Endodermal cell (in vitro differentiated cells): ENCODE measurements around the gene BEND6. TPM values are rescaled to one million over a fixed set of nuclear protein-coding genes. Genes with fewer than 3 reads are reported as not detected.

Source experiments
- DNase-seq: peaks from one replicate; pipeline ENCODE4 v3.0.0-alpha.2; 2017
- H3K27ac ChIP-seq: 2 replicates; pipeline ENCODE4 v1.5.1; 2013; ENCODE audit warnings: mild to moderate bottlenecking, low read depth, low read length, moderate library complexity
- H3K27me3 ChIP-seq: 2 replicates; pipeline ENCODE4 v1.6.1; 2013; ENCODE audit warnings: mild to moderate bottlenecking, low read length, moderate library complexity; ENCODE audit not compliant: insufficient read depth, control insufficient read depth, poor library complexity, severe bottlenecking
- H3K36me3 ChIP-seq: 2 replicates; pipeline ENCODE4 v1.7.0; 2013; ENCODE audit warnings: mild to moderate bottlenecking, low read length, moderate library complexity; ENCODE audit not compliant: control insufficient read depth, insufficient read depth
- H3K4me1 ChIP-seq: one replicate; pipeline ENCODE4 v1.7.0; 2013; ENCODE audit warnings: low read length; ENCODE audit not compliant: control insufficient read depth, insufficient read depth
- H3K4me3 ChIP-seq: 2 replicates; pipeline ENCODE4 v1.5.1; 2013; ENCODE audit warnings: mild to moderate bottlenecking, low read length, moderate library complexity
- H3K9ac ChIP-seq: 2 replicates; pipeline ENCODE4 v1.6.1; 2013; ENCODE audit warnings: mild to moderate bottlenecking, low read length, moderate library complexity; ENCODE audit not compliant: poor library complexity, severe bottlenecking; ENCODE audit errors: extremely low read depth
- H3K9me3 ChIP-seq: 2 replicates; pipeline ENCODE4 v1.6.1; 2013; ENCODE audit warnings: mild to moderate bottlenecking, low read length, moderate library complexity; ENCODE audit not compliant: control insufficient read depth
- H3K27ac Mint-ChIP-seq: 2 replicates; pipeline ENCODE4 v1.8.0; 2020; ENCODE audit warnings: mixed read lengths
- H3K27me3 Mint-ChIP-seq: 2 replicates; pipeline ENCODE4 v1.8.0; 2021; ENCODE audit warnings: mild to moderate bottlenecking, mixed read lengths; ENCODE audit not compliant: insufficient read depth
- H3K36me3 Mint-ChIP-seq: 2 replicates; pipeline ENCODE4 v1.8.0; 2020; ENCODE audit warnings: low read depth, mixed read lengths
- H3K4me1 Mint-ChIP-seq: 2 replicates; pipeline ENCODE4 v1.8.0; 2020; ENCODE audit warnings: mixed read lengths
- H3K4me3 Mint-ChIP-seq: 2 replicates; pipeline ENCODE4 v1.8.0; 2020; ENCODE audit warnings: mild to moderate bottlenecking, moderate library complexity, mixed read lengths
- H3K9me3 Mint-ChIP-seq: 2 replicates; pipeline ENCODE4 v1.8.0; 2020; ENCODE audit warnings: mild to moderate bottlenecking, mixed read lengths
- CTCF ChIP-seq: fragments of 200-600 bp; sonication (generic); conservative IDR thresholded peaks from 2 replicates; pipeline ENCODE4 v1.5.0; 2021; ENCODE audit warnings: antibody characterized with exemption, mild to moderate bottlenecking
- WGBS, 2 experiments: methylation state at CpG; one replicate each; pipeline versions ENCODE4 v1.1.5 to v1.1.7; 2013; ENCODE audit warnings: missing lambda C conversion rate in 2 of 2, mixed read lengths in 1 of 2; ENCODE audit not compliant: insufficient coverage in 1 of 2, insufficient read length in 1 of 2; 5-methylcytosine and 5-hydroxymethylcytosine counted together
- total RNA-seq, 2 donors: library from RNA; stranded (reverse); fragmentation: NEBNext Ultra II Directional in 1 of 2; extraction: Animal tissue kit (Norgen Biotek cat#: 25700) in 1 of 2; gene quantifications; 2 replicates in 1 of 2; 3 replicates in 1 of 2; pipeline ENCODE4 v1.2.1, GENCODE V29; 2021

BEND6 gene
- total RNA-seq, 2 donors from 2014 or later, result 0.57 to 0.95 TPM

GRCh38 chr6:57033228-57033627 is 78.3 kb downstream of the BEND6 start:
- Histone ChIP-seq H3K9ac (no peak overlapping the region), H3K27me3 (no peaks in the 10 kb centered on the region), H3K4me1 (no peaks in the 10 kb centered on the region), H3K9me3 (no peaks in the 10 kb centered on the region), H3K27ac (no peak overlapping the region), H3K4me3 (no peak overlapping the region), H3K36me3 (no peaks in the 10 kb centered on the region)
- DNase-seq, result no peak
- Mint-ChIP-seq H3K27me3 (no peaks in the 10 kb centered on the region), H3K27ac (no peak overlapping the region), H3K4me1 (no peaks in the 10 kb centered on the region), H3K36me3 (no peaks in the 10 kb centered on the region), H3K9me3 (no peaks in the 10 kb centered on the region), H3K4me3 (no peak overlapping the region)
- 90 to 92% methylated on average over 3 of the region's 3 CpGs for WGBS, 2 experiments
- TF ChIP-seq CTCF, result no peak

GRCh38 chr6:57035549-57035948 is 80.6 kb downstream of the BEND6 start:
- no peak overlapping the region for H3K4me3 ChIP-seq
- no peak for TF ChIP-seq CTCF
- Mint-ChIP-seq H3K27me3 (no peaks in the 10 kb centered on the region), H3K27ac (no peak overlapping the region), H3K9me3 (no peaks in the 10 kb centered on the region), H3K4me3 (no peak overlapping the region), H3K36me3 (no peaks in the 10 kb centered on the region), H3K4me1 (no peaks in the 10 kb centered on the region)
- DNase-seq, result no peak
- H3K9ac ChIP-seq, result no peak overlapping the region
- H3K4me1 ChIP-seq, result no peaks in the 10 kb centered on the region
- 42% methylated on average over 2 of the region's 3 CpGs; no CpG with 5 or more reads in 1 of the 2 experiments for WGBS, 2 experiments
- H3K27me3 ChIP-seq, result no peaks in the 10 kb centered on the region
- no peaks in the 10 kb centered on the region for H3K36me3 ChIP-seq
- H3K9me3 ChIP-seq, result no peaks in the 10 kb centered on the region
- no peak overlapping the region for H3K27ac ChIP-seq

GRCh38 chr6:57038906-57039305 is 84.0 kb downstream of the BEND6 start:
- no peak for DNase-seq
- Mint-ChIP-seq H3K27me3 (peaks cover 13% of the 10 kb centered on the region), H3K4me1 (no peaks in the 10 kb centered on the region), H3K36me3 (no peaks in the 10 kb centered on the region), H3K27ac (no peak overlapping the region), H3K9me3 (no peaks in the 10 kb centered on the region), H3K4me3 (no peak overlapping the region)
- no peaks in the 10 kb centered on the region for H3K4me1 ChIP-seq
- no peaks in the 10 kb centered on the region for H3K36me3 ChIP-seq
- H3K27me3 ChIP-seq, result peaks cover 5% of the 10 kb centered on the region
- no peak for TF ChIP-seq CTCF
- no peak overlapping the region for H3K27ac ChIP-seq
- H3K4me3 ChIP-seq, result no peak overlapping the region
- H3K9me3 ChIP-seq, result no peaks in the 10 kb centered on the region
- H3K9ac ChIP-seq, result no peak overlapping the region
- WGBS, 2 experiments, result 89 to 90% methylated on average over 2 of the region's 2 CpGs
